Stimulated activated naive CD8-positive, alpha-beta T cell treated with anti-CD3 and anti-CD28 coated beads, Interleukin-15, amount 100 ng/mL, for 72 hours (primary cell): ENCODE data around the gene LHX3.
A peak's percentile ranks its signal among the peaks of the same experiment; 100 is the strongest.
"Not testable (repeated sequence)": the region's sequence is repeated elsewhere in the genome, so short reads cannot be mapped to it uniquely, and the experiment has no call there.

Source experiments
- ATAC-seq: fragments of 150-1000 bp; cut with Tn5 transposase; 2 replicates; pipeline ENCODE4 v1.10.0; 2021; ENCODE audit warnings: mild to moderate bottlenecking, moderate library complexity
- DNase-seq, 2 donors: peaks; one replicate each; pipeline ENCODE4 v3.0.0; 2021 to 2022
- H3K27ac Mint-ChIP-seq, 2 donors: one replicate each; pipeline ENCODE4 v1.8.0; 2022; ENCODE audit warnings: mild to moderate bottlenecking in 2 of 2, mixed read lengths in 2 of 2, moderate library complexity in 2 of 2
- H3K27me3 Mint-ChIP-seq: one replicate; pipeline ENCODE4 v1.8.0; 2022; ENCODE audit warnings: mixed read lengths
- H3K4me1 Mint-ChIP-seq: one replicate; pipeline ENCODE4 v1.8.0; 2022; ENCODE audit warnings: mild to moderate bottlenecking, mixed read lengths
- H3K4me3 Mint-ChIP-seq, 2 donors: one replicate each; pipeline ENCODE4 v1.8.0; 2022; ENCODE audit warnings: mild to moderate bottlenecking in 2 of 2, mixed read lengths in 2 of 2, moderate library complexity in 1 of 2
- H3K9me3 Mint-ChIP-seq, 2 donors: one replicate each; pipeline ENCODE4 v1.8.0; 2022; ENCODE audit warnings: mixed read lengths in 2 of 2

LHX3 gene

DNA sequence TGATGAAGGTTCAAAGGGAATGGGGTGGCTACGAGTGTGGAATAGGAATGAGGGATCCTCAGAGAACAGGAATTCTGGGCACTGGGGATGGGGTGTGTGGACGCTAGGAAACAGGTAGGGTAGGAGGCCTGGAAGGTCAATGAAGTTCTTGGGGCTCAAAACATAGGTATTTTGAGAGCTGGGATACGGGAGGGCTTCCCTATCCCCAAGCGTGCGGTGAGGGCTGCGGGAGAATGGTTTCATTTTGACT lies 40.0 kb upstream of the LHX3 start:
- peak overlapping the region; percentile 93 to 96 for H3K4me3 Mint-ChIP-seq
- H3K27me3 Mint-ChIP-seq, result no peaks in the 10 kb centered on the region
- peak overlapping the region; percentile 90 to 97 for H3K27ac Mint-ChIP-seq
- ATAC-seq, result no peak
- DNase-seq, result peak in 1 of 2 donors; percentile 20
- H3K4me1 Mint-ChIP-seq, result peaks cover 52% of the 10 kb centered on the region
- no peaks in the 10 kb centered on the region for H3K9me3 Mint-ChIP-seq

DNA sequence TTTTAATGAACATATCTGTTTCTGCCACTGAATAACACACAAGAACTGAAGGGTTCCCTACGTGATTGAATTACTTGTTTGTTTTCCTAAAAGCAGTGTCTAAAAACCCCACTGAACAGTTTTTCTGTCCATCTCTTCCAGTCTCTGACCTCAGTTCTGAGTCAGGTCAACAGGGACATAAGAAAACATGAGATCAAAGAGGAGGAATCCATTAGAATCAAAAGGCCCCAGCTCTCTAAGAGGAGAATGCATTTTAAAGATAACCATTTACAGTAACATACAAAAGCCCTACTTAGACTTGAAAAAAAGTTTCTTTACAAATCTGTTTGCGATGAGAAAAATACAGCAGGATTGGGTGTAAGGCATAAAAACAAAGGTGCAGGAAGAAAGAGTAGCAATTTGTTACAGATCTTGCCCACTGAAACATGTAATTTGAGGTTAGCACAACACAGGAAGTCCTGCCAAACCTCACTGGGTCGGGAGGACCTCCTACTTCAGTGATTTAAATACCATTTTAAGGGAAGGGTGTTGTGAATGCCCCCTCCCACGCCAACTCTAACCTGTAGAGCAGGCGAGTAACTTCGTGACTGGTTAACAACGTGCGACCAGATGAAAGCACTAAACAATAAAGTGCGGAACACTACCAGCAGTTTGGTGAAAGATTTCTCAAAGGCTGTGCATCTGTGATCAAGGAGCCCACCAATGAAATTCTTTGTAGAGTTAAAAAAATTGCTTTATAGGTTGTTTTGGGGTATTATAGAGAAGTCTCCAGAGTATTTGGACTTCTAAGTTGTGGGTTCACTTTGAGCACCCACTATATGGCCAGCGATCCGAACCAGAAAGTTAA lies 39.4 kb upstream of the LHX3 start:
- no peaks in the 10 kb centered on the region for H3K9me3 Mint-ChIP-seq
- H3K27me3 Mint-ChIP-seq, result no peaks in the 10 kb centered on the region
- H3K4me1 Mint-ChIP-seq, result peaks cover 56% of the 10 kb centered on the region
- DNase-seq, result peak; percentile 75 to 86
- peak overlapping the region; percentile 90 to 97 for H3K27ac Mint-ChIP-seq
- peak; percentile 91 for ATAC-seq
- peak overlapping the region; percentile 93 to 96 for H3K4me3 Mint-ChIP-seq

DNA sequence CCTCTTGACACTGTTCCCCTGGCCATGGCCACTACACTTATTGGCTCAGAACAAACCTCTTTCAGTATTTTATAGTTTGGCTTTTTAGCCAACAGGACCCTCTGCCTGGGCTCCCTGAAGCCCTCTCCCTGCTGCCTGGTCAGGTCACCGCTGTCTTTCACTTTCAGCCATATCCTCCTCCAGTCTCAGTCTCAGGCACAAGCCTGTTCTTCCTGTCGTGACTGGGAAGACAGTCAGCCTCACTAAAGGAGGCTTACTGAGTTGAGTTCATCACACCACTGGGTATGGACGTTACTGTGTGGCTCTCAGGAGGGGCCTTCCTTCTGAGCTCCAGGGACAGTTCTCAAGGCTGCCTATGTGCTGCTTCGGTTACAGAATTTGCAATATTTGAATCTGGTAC lies 38.7 kb upstream of the LHX3 start:
- peak overlapping the region; percentile 93 to 96 for H3K4me3 Mint-ChIP-seq
- peak overlapping the region; percentile 90 to 97 for H3K27ac Mint-ChIP-seq
- no peaks in the 10 kb centered on the region for H3K27me3 Mint-ChIP-seq
- H3K9me3 Mint-ChIP-seq, result no peaks in the 10 kb centered on the region
- H3K4me1 Mint-ChIP-seq, result peaks cover 63% of the 10 kb centered on the region
- DNase-seq (no peak), ATAC-seq (peak; percentile 17)

DNA sequence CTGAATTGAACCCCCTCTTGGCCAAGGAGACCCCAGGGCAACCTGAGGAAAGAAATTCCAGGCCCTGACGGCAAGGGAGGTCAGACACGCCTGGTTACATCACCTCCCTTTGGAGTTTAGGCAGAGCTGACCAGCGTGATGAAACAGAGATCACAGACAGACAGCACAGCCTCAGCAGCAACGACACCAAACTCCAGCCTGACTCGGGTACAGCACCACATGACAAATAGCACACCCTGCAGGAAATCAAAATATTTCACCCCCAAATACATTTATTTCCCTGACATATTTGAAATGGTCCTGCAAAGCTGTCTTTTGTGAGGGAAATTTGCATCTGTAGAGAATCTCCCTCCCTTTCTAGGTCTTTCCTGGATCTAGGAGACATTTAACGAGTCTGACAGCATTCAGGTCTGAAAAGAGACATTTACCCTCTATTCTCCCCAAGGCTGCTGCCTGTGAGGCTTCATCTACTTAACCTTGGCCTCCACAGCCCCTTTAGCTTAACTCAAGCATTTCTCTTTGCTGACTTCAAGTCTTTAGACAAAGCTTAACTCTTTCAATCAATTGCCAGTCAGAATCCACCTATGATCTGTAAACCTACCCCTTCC lies 38.1 kb upstream of the LHX3 start:
- peaks cover 69% of the 10 kb centered on the region for H3K4me1 Mint-ChIP-seq
- peak overlapping the region; percentile 93 to 96 for H3K4me3 Mint-ChIP-seq
- peak overlapping the region in 1 of 2 donors; percentile 52 for H3K27ac Mint-ChIP-seq
- DNase-seq (no peak), ATAC-seq (no peak)
- H3K27me3 Mint-ChIP-seq, result no peaks in the 10 kb centered on the region
- H3K9me3 Mint-ChIP-seq, result no peaks in the 10 kb centered on the region

DNA sequence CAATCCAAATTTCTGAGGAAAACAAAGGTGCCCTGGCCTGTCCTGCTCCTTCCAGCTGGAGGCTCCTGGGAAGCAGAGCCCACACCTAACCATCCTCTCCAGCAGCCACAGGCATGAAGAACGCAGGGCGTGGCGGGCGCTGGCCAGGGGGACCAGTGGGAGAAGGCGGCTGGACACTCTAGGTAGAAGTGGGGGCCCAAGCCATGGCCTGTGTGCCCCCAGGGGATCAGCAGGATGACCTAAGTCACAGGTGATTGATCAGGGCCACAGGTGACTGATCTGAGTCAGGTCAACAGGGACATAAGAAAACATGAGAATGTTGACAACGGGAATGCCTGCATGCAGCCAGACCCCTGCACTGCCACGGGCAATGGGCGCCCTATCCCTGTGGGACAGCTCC lies 37.3 kb upstream of the LHX3 start:
- ATAC-seq (no peak), DNase-seq (no peak)
- H3K27me3 Mint-ChIP-seq, result no peaks in the 10 kb centered on the region
- H3K9me3 Mint-ChIP-seq, result no peaks in the 10 kb centered on the region
- H3K4me3 Mint-ChIP-seq, result no peak overlapping the region
- H3K4me1 Mint-ChIP-seq, result peaks cover 72% of the 10 kb centered on the region
- H3K27ac Mint-ChIP-seq, result peak overlapping the region in 1 of 2 donors; percentile 89

DNA sequence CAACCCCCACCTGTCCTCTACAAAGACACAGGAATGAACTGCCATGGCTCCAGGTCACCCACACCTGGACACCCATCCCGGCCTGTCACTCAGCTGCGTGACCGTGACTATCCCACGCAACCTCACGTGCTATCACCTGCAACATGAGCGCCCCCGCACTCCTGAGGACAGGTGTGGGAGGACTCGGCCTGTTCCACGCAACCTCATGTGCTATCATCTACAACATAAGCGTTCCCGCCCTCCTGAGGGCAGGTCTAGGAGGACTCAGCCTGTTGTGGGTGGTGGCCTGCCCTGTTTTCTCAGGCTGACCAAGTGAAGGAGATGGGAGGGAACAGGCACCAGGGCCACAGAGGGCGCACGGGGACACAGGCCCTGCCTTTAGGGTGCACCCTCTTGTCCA lies 36.6 kb upstream of the LHX3 start:
- H3K27ac Mint-ChIP-seq, result peak overlapping the region in 1 of 2 donors; percentile 49
- DNase-seq, result no peak
- no peak overlapping the region for H3K4me3 Mint-ChIP-seq
- no peaks in the 10 kb centered on the region for H3K9me3 Mint-ChIP-seq
- H3K4me1 Mint-ChIP-seq, result peaks cover 72% of the 10 kb centered on the region
- ATAC-seq, result no peak
- no peaks in the 10 kb centered on the region for H3K27me3 Mint-ChIP-seq

DNA sequence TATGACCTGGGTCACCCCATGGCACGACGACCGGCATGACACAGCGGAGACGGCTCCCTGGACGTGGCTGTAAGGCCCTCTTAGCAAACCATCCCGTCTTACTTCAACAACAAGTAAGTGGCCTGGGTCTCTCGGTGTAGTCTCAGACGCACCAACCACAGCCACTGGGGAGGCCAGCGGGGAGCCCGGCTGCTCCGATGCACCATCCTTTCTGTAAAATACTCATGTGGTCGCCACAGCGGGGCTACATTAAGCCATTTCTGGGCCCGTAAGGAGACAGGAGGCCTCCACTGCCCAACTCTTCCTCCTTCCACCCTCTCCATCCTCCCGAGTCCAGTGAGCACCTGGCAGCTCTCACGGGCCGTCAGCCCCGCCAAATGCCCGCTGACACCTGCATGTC lies 36.0 kb upstream of the LHX3 start:
- peaks cover 69% of the 10 kb centered on the region for H3K4me1 Mint-ChIP-seq

DNA sequence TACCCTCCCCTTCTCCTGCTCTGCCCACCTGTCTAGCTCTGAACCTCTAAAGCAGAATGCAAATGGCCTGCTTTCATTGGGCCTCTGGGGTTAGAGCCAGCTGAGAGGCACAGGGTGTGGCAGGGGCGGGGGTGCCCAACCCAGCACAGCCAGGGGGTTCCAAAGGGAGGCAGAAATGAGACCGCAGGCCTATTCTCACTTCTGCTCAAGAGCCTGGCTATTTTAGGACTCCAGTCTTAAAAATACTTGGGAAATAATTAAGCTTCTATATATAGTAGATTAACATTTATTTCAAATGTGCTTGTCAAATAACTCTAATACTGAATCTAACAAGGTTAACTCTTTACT lies 35.0 kb upstream of the LHX3 start:
- peaks cover 74% of the 10 kb centered on the region for H3K4me1 Mint-ChIP-seq
- no peaks in the 10 kb centered on the region for H3K27me3 Mint-ChIP-seq
- ATAC-seq, result no peak
- no peak for DNase-seq
- H3K4me3 Mint-ChIP-seq, result no peak overlapping the region
- no peaks in the 10 kb centered on the region for H3K9me3 Mint-ChIP-seq
- no peak overlapping the region for H3K27ac Mint-ChIP-seq

More for the DNA sequence above, 36.0 kb upstream of the LHX3 start:
- DNase-seq (no peak), ATAC-seq (no peak)
- Mint-ChIP-seq H3K27ac (peak overlapping the region in 1 of 2 donors; percentile 49), H3K4me3 (no peak overlapping the region), H3K27me3 (no peaks in the 10 kb centered on the region), H3K9me3 (no peaks in the 10 kb centered on the region)

DNA sequence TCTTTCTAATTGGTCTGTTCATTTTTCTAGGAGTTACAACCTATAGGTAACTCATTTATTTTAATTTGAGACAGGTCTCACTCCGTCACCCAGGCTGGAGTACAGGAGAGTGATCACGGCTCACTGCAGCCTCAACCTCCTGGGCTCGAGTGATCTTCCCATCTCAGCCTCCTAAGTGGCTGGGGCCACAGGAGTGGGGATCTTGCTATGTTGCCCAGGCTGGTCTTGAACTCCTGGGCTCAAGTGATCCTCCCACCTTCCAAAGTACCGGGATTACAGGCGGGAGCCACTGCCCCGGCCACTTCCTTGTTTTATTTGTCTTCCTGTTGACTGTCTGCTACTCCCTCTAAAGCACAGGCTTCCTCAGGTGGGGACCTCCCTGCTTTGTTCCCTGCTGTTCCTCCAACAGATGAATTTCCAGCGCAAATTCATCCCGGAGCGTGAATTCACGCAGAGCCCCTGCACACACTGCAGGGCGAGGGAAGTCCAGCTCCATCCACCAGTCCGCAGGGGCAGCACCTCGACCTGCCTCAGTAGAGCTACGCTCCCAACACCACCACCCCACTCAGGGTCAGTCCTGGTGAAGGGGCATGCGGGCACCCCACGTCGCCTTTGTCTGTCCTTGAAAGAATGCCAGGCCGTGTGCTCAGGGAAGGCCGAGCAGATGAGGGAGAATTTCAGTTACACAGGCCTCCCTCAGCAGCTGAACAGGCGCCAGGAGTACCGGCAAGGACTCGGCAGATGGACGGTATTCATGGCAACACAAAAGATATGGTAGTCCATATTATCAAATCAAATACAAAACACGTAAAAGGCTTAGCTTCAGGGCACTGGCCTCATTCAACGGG lies 34.4 kb upstream of the LHX3 start:
- peaks cover 74% of the 10 kb centered on the region for H3K4me1 Mint-ChIP-seq
- no peak overlapping the region for H3K4me3 Mint-ChIP-seq
- no peaks in the 10 kb centered on the region for H3K27me3 Mint-ChIP-seq
- no peaks in the 10 kb centered on the region for H3K9me3 Mint-ChIP-seq
- DNase-seq (no peak), ATAC-seq (no peak)
- no peak overlapping the region for H3K27ac Mint-ChIP-seq

DNA sequence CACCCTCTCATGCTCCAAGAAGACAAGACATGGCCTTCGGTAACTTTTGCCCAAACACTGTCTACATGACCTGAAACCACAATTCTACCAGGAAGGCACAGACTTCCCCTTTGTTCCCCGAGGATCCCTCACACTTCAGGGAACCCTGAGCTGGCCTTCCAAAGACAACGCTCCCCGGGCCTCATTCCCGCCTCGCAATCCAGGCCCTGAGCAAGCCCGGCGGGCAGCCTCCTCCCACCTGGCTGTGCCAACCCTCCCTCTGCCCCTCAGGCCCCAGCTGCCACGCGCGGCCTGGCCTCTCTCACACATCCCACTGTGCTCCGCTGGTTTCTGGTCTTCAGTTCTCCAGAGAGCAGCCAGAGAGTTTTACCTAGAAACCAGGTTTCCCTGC lies 33.4 kb upstream of the LHX3 start:
- DNase-seq (no peak), ATAC-seq (no peak)
- Mint-ChIP-seq H3K27ac (no peak overlapping the region), H3K9me3 (no peaks in the 10 kb centered on the region), H3K4me3 (no peak overlapping the region), H3K27me3 (no peaks in the 10 kb centered on the region), H3K4me1 (peaks cover 74% of the 10 kb centered on the region)

DNA sequence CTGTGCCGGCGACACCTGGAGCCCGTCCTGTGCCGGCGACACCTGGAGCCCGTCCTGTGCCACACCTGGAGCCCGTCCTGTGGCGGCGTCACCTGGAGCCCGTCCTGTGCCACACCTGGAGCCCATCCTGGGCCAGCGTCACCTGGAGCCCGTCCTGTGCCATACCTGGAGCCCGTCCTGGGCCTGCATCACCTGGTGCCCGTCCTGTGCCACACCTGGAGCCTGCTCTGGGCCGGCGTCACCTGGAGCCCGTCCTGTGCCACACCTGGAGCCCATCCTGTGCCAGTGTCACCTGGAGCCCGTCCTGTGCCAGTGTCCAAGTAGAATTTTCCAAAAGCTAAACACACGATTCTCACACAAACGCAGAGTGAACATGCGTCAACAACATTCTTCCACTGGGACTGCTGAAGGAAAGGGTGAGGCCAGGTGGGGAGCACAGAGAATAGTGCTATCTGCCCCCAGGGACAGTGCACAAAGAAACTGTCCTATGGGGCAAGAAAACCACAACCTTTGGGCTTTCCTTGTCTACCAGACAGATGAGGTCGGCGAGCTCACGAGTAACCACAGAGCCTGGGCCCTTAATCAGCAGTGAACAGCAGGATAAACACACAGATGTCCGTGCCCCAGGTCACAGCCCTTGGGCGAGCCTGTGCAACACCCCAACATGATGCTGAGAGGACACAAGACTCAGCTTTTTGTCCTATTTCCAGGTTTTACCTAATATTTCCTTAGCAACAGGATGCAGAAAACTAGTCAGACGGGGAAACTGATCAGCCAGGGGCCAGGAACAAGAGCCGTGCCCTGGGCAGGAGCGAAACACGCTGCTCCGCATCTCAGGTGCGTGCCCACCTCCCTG lies 32.8 kb upstream of the LHX3 start:
- no peak for DNase-seq
- Mint-ChIP-seq H3K9me3 (no peaks in the 10 kb centered on the region), H3K4me3 (no peak overlapping the region), H3K27ac (no peak overlapping the region), H3K4me1 (peaks cover 74% of the 10 kb centered on the region), H3K27me3 (no peaks in the 10 kb centered on the region)
- no peak for ATAC-seq

DNA sequence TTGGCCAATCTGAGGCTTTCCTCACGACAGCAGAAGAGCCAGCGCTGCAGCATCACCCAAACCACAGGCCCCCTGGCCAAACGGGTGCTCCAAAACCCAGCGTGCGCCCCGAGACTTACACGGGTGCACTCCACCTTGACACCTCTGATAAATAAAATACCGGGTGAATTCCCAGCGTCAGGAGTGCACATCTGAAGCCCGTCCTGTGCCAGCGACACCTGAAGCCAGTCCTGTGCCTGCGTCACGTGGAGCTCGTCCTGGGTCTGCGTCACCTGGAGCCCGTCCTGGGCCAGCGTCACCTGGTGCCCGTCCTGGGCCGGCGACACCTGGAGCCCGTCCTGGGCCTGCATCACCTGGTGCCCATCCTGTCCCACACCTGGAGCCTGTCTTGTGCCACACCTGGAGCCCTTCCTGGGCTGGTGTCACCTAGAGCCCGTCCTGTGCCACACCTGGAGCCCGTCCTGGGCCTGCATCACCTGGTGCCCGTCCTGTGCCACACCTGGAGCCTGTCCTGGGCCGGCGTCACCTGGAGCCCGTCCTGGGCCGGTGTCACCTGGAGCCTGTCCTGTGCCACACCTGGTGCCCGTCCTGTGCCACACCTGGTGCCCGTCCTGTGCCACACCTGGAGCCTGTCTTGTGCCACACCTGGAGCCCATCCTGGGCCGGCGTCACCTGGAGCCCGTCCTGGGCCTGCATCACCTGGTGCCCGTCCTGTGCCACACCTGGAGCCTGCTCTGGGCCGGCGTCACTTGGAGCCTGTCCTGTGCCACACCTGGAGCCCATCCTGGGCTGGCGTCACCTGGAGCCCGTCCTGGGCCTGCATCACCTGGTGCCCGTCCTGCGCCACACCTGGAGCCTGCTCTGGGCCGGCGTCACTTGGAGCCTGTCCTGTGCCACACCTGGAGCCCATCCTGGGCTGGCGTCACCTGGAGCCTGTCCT lies 31.8 kb upstream of the LHX3 start:
- H3K4me3 Mint-ChIP-seq, result not testable (repeated sequence)

DNA sequence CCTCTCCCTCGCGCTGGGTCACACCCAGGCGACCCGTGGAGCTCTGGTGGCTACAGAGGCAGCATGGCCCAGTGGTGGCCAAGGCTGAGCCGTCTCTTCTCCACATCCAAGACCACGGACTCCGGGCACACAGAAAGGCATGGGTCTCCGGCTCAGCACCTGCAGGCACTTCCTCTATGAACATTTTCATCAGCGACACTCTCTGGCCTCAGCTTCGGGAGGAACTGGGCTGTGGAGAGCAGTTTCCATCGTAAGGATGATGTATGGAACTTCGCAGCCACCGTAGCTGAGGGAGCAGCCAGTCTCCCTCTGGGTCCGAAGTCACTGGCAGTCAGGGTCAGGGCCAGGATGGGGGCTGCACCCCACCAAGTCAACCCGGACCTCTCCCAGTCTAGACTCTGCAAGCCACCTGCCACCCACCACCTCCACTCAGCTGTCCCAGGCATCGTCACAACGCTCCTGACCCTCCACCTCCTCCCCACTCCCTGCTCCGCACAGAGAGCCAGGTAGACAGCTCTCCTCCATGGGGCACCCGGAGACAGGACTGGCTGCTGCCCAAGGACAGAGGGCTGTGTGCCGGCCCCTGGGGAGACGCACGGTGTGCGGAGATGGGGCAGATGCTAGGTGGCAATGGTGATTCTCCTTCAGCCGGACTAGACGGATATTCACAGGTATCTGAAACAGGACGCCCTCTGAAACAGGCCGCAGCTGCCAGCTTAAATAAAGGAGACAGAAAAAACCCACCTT lies 31.0 kb upstream of the LHX3 start:
- DNase-seq (no peak), ATAC-seq (no peak)
- no peaks in the 10 kb centered on the region for H3K27me3 Mint-ChIP-seq
- H3K4me3 Mint-ChIP-seq, result no peak overlapping the region
- H3K9me3 Mint-ChIP-seq, result no peaks in the 10 kb centered on the region
- H3K4me1 Mint-ChIP-seq, result peaks cover 74% of the 10 kb centered on the region
- no peak overlapping the region for H3K27ac Mint-ChIP-seq

More for the DNA sequence above, 31.8 kb upstream of the LHX3 start:
- not testable (repeated sequence) for H3K9me3 Mint-ChIP-seq, DNase-seq, ATAC-seq, H3K27me3 Mint-ChIP-seq, H3K27ac Mint-ChIP-seq
- peaks cover 74% of the 10 kb centered on the region for H3K4me1 Mint-ChIP-seq

DNA sequence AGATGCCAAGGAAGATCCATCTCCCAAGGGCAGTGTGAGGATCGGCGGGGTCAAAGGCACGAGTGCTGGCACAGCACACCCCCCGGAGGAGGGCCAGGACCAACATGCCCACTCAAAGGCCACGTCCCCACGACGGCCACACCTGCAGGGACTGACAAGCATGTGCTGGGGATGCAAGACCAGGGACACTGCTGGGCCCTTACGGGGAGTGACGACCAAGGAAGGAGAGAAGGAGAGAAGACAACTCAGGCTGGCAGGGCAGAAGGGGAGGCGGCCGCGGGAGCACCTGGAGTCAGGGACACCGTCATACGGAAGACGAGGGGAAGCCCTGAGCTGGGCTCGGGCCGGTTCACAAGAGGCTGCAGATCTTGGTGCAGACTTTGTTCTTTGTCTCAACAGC lies 30.2 kb upstream of the LHX3 start:
- DNase-seq (no peak), ATAC-seq (no peak)
- H3K27ac Mint-ChIP-seq, result peak overlapping the region in 1 of 2 donors; percentile 43
- H3K4me3 Mint-ChIP-seq, result no peak overlapping the region
- H3K4me1 Mint-ChIP-seq, result peaks cover 74% of the 10 kb centered on the region
- H3K27me3 Mint-ChIP-seq, result no peaks in the 10 kb centered on the region
- H3K9me3 Mint-ChIP-seq, result no peaks in the 10 kb centered on the region
